NOMO-1 treated with DMSO at 0.1 percent for 48 hours (cell line): Measurements from ENCODE around the gene PKHD1.

Experiments
- DNase-seq: peaks from one replicate; lab custom pipeline; 2025; ENCODE audit not compliant: unreplicated experiment; lab: John Stamatoyannopoulos, UW

PKHD1 gene

DNA sequence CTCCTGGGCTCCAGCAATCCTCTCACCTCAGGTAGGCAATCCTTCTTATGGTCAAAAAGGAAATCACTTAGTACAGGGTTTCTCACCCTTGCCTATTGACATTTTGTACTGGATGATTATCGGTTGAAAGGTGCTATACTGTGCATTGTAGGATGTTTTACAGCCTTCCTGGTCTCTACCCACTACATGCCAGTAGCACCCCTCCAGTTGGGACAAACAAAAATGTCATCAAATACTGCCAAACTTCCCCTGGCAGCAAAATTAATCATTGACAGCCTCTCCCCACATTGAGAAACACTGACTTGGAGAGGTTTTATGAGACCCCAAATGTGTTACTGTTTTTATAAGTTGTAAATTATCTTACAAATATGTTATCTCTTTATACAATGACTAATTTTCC lies 368.1 kb downstream of the PKHD1 start:
- DNase-seq, result no peak

DNA sequence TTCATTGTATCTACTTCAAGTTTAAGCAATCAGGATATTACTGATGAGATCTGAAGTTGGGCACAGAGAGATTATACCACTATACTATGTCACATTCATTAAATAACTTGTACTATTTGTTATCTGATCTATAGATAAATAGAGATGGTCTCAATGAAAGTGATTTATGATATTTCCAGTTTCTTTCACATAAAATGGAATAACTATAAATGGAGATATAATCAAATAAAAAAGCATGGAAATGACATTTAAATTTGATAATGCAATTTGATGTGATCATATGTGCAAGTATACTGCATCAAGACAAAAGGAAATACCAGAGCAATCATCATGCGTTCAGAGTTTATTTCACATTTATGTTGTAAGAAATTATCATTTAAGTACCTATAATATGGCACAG lies 368.9 kb downstream of the PKHD1 start:
- no peak for DNase-seq

DNA sequence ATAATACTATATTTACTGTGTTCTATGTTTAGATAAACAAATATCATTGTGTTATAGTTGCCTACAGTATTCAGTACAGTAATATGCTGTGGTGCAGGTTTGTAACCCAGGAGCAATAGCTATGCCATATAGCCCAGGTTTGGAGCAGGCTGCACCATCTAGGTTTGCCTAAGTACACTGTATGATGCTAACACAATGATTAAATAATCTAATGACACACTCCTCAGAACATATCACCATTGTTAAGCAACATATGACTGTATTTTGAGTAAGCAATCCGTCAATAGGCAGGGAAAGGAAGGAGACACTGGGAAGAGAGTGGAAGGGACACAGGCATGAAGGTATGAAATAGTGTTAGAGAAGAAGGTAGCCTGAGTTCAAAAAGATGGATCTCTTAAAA lies 369.9 kb downstream of the PKHD1 start:
- no peak for DNase-seq

DNA sequence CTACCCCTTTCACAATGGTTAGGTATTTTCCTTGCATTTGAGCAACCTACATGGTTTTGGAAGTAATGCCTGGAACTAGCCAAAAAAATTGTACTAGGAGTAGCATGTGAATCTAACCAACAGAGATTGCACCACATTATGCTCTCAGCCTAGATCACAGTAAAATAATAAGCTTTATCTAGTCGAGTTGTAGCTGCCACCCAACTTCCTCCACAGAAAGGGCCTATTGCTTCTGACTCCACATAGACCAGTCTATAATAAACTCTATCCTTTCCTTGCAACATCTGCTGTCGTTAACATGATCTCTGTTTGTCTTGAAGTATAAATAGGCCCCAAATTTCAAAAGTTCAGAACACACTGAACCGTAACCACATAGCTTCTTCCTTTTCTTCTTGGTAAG lies 375.5 kb downstream of the PKHD1 start:
- DNase-seq, result no peak

DNA sequence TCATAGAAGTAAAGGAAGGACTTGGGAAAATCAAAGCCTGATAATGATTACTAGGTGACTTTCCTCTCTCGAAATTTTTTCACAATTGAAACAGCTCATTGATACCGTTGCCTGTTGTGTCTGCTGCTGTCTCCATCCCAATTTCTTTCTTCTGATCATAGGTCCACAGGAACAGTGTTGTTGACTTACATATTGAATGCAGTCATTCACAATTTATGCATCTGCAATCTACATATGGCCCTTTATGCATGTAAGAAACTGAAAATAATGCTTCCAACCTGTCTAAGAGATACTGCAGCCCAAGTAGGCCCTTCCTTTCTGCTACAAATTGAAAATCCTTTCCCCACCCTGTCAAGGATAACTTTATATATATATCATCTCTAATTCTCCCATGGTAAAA lies 381.3 kb downstream of the PKHD1 start:
- DNase-seq, result no peak

DNA sequence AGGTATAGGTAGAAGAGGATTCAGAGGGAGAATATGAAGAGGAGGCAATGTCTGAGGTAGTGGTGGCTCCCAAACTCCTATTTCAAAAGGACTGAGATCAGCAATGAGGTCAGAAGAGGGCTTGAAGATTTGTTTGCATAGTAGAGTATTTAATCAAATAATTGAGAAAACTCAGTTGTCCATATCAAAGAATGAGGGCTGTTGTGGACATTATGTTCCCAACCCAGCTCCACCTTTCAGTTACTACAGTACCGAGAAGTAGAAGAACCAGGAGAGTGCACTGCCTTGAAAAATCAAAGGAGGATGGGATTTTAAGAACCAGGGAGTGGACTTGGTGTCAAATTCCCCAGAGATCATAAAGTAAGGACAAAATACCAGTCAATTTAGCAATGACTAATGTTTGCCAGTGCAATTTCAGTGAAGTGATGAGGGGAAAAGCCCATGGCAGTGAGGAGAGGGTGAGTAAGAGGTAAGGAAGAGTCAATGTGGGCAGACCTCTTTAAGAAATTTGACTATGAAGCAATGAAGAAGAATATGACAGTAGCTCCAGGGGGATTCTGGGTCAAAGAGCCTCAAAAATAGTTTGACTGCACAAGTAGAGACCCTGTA lies 382.4 kb downstream of the PKHD1 start:
- no peak for DNase-seq

DNA sequence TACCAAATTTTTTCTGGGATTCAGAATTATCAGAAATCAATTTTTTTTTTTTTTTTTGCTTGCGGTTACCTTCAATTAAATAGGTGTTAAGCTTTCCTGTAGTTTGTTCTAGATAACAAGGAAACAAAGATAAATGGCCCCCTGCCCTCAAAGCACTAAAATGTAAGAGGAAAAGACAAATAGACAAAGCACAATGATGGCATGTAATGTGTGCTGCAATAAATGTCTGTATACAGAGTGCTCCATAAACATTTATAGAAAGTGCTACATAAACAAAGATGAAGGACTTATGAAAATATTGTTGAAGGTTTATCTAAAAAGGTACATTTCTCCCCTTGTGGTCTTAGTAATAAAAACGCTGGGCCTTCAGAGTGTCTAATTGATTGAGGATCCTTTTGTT lies 384.6 kb downstream of the PKHD1 start:
- no peak for DNase-seq

DNA sequence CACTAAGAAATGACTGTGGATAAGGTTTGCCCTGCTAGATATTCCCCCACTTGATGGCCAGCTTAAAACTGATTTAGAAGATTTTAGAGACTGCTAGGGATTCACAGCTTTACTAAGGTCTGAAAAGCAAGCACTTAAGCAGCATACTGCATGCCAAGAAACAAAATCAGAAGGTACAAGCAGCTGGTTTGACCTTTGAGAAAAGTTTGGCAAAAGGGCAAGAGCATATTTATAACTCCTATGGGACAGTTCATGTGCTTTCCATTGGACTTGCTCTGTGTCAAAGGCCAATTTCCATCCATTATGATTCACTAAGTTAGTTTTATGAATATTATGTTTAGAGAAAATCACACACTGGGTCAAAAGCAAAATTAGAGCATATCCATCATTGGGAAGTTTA lies 402.8 kb downstream of the PKHD1 start:
- no peak for DNase-seq

DNA sequence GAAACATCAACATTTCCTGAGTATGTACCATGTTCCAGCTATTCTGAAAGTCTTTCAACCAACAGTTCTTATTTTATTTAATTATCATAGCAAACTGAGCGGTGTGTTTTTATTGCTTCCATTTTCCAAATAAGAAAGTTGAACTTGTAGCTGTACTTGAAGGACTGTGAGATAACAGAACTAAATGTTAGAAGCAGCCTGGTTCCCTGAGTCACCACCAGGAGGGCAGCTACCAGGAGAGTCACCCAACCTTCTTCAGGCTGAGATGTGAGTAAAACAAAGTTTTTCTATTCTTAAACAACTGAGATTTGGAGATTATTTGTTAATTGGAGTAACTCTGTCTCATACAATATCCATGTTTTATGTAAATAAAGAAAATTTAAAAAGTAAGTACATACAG lies 403.4 kb downstream of the PKHD1 start:
- no peak for DNase-seq

DNA sequence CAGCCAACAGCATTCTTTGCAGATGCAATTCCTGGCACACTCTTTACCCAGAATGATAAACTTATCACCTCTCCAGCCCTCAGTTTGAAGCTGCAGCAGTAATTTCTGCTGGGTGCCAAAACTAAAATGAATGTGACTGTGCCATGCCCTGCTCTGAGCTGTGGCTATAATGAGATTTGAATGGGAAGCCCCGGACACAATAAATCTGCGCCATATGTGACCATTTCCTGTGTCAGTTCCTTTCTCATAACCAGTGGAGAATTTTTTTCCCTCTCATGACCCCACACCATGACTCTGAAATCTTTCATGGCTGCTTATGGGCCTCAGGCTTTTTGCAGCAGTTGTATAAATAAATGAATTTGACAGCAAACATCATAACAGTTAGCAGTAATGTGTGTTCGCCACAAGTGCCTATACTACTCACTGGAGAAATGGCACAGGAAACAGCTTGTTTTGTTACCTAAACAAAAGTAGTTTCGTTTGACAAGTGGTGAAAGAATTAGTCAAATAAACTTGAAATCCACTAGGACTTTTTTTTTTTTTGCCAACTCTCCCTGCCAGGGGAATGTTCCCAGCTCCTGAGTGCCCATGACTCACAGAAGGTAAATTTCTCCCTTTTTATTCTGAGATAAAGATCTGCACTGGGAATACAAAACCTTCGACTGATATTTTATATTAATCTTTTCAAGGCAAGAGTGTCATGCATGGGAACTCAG lies 408.4 kb downstream of the PKHD1 start:
- DNase-seq, result no peak

DNA sequence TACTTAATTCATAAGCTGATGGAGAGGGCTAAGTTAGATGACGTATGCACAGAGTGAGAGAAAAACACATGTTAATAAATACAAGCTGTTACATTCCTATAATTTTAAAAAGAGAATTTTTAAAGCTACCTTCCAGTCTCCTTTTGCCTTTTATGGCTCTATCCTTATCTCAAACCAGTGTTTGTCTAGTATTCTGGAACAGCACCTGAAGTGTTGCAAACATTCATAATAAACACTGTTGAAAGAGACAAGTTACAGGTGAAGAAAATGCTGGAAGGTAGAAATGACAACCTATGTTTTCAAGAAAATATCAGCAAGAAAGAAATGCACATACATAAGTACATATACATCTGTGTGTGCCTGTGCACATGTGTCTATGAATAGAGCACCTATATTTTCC lies 409.1 kb downstream of the PKHD1 start:
- no peak for DNase-seq

DNA sequence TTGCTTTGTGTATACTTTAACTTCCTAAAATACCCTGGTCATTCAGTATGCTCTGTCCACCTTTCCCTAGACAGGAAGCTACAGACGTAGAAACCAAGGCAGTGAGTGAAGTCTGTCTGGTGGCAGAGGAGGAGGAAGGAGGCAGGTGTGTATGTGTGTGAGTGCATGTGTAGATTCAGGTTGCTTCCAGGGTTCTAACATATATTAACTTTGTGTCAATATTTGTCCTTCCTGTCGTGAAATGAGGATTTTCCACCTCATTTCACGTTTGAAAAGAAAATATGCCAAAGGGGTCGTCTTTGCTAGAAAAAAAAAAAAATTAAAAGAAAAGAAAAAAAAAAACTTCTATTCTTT lies 411.5 kb downstream of the PKHD1 start:
- DNase-seq, result no peak

DNA sequence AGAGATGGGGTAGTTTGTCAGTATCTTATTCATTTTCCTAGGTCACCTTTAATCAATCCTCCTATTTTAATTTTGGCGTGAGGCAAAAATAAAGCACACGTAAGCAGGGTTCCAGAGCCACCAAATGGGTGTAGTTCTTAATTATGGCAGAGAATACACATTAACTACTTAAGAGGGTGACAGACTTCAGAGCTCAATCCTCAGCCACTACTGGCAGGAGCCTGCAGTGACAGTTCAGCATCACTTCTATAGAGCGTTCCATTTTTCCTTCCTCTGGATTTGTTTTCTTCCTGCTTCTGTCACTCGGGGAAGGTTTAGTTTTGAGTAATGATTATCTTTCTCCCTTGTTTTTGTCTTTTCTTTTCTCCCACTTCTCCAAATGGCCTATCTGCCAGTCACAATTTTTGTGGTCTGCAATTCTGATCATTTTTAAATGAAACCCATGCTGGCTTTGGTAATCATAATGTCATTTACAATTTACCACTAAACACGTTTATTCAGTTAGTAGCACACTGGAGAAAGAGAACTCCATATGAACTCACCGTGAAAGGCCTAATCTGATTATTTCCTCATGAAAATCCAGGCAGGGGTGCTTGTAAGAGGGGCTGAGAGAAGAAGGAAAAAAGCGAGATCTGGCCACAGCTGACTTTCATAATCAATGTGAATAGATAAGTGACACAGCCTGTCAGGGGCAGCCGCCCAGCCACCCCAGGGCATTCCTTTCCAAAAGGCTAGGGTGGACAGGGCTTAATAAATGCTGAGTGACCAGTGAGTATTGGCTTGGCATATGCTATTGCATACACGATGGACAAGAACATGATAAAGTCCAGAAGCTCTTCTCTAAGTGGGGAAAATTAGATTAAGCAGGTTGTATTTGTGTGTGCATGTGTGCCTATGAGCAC lies 412.1 kb downstream of the PKHD1 start:
- DNase-seq, result no peak

DNA sequence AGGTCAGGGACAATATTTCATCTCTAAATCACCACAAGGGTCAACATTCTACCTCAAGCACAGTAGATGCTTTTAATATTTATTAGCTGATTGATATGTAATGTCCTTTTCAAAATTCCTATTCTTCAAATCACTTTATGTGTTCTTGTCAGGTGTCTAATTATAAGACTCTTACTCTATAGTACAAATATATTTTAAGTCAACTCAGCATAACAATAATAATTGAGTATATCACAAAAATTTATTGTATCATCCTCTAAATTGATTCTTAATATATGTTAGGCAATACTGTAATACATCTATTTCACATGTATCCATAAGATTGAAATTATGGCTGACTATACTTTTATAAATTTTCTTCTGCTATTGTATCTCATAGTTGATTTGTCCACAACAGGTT lies 423.9 kb downstream of the PKHD1 start:
- no peak for DNase-seq

DNA sequence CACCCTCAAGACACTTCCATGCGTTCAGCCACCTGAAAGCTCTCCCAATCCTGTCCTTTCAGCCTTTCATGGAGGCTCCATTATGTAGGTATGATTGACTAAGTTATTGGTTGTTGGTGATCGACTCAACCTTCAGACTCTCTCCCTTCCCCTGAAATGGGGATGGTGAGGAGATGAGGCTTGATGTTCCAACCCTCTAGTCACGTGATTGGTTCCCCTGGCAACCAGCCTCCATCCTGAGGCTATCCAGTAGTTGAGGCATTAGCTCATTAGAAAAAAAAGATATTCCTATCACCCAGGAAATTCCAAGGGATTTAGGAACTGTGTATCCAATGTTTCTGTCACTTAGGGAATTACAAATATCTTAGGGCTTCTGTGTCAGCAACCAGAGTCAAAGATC lies 426.6 kb downstream of the PKHD1 start:
- DNase-seq, result no peak

DNA sequence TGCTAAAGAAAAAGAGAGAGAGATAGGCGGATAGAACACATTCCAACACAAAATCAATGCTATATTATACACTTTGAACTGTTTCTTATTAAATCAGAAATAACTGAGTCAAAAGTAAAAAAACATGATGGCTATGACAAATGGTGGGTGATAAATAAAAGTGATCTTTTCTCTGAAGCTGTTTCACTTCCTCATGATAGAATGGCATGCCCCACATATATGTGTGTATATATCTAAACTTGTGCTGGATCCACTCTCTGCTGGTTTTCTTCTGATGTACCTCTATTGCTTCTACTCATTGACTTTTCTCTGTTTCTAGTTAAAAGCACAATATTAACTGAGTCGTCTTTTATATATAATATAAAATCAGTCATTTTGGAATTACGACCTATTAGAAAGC lies 429.9 kb downstream of the PKHD1 start:
- no peak for DNase-seq

DNA sequence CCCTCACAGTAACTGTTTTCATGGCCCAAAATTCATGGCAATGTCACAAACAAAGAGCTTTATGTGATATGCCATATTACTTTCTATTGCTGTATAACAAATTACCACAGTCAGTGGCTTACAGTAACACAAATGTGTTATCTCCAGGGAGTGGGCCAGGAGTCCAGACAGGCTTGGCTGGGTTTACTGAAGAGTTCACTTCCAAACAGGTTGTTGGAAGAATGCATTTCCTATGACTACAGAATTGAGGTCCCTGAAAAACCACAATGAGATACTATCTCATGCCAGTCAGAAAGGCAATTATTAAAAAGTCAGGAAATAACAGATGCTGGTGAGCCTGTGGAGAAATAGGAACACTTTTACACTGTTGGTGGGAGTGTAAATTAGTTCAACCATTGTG lies 431.9 kb downstream of the PKHD1 start:
- no peak for DNase-seq

DNA sequence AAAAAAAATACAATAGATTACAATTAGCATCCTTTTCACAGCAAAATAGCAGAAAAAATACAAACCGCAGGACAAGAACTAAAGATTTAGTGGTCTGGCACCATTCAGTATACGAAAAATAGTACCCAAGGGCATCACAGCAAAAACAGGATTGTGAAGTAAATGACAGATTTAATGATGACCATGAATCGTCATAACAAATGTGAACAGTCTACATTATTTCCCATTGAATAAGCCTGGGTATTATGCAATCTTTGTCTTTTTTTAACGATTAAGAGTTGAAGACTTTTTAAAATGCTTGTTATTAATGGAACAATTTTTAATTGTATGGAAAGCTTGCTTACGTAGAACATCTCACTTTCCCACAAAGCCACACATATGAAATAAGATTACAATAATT lies 432.8 kb downstream of the PKHD1 start:
- no peak for DNase-seq

DNA sequence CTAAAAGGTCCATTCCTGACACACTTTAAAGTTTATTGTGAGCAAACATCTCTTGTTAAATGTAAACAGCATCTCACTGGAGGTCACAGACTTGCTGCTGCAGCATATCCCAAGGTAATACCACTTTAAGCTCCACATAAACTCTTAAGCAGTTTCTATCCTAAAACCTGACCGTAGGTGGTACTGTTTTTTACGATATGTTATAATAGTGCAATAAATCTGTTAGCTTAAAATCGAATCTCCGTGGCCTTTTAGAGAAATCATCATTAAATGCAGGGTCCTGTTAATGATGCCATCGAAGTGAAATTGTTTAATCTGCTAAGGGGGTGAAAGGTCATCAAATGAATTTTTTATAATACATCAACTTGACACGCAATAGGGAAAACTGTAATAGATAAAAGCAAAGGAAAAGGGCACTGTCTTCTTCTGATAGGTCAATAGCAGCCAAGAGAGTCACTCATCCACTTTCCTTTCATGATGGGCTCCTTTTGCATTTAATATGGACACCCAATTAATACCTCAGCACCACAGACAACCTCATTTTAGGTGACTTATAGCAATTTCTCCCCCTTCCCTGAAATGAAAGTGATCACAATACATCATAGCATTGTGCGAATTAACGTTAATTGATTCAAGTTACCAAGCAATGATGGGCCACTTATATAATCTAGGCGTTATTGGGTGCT lies 436.1 kb downstream of the PKHD1 start:
- DNase-seq, result no peak

DNA sequence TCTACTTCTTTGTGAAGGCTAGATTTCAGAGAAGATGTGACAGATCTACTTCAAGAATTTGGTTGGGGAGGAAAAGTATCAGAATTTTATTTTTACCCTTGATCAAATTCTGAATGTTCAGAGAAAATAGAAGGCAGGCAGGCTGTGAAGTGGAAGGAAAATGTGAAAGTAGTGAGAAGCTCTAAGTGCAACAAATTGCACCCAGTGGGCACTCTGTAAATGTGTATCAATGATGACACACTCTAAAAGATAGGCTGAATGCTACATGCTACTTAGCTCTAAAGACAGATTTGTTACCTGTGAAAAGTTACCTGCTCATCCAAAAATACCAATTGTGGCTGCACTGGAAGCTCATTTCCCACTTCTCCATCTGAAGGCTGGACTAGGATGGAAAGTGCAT lies 438.6 kb downstream of the PKHD1 start:
- no peak for DNase-seq

DNA sequence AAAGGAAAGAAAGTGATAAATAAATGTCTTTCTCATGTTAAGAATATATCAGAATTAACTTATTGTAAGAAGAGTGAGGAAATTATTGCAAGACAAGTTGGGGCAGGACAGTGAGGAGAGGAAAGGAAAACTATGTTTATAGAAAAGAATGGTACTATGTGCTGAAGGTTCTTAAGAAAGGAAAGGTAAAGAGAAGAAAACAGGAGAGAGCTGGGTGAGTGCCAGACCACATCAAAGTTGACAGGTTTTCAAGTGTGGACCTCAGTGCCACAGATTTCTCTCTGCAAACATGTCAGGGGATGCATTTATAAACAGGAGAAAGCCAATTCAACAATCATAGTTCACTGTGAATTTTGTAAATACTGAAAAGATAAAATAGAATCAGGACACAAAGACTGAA lies 439.2 kb downstream of the PKHD1 start:
- DNase-seq, result no peak

DNA sequence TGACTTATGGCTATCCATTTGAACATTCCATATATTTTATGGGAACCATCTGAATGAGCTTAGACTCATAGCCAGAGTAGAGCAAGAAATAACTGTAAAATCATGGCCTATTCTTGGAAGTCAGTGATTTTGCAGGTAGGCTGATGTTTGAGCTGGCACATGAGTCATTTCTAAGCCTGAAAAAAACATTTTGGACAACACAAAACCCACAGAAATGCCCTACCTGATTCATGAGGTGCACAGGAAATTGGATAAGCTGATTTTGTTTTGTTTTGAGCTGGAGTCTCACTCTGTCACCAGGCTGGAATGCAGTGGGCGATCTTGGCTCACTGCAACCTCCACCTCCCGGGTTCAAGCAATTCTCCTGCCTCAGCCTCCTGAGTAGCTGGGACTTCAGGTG lies 443.0 kb downstream of the PKHD1 start:
- DNase-seq, result no peak
